HepG2 (cell line): ENCODE measurements around the gene NAGS. TPM values are rescaled to one million over a fixed set of nuclear protein-coding genes. Genes with fewer than 3 reads are reported as not detected.
A peak's percentile ranks its signal among the peaks of the same experiment; 100 is the strongest.

ENCODE experiments used
- ARID2 ChIP-seq: sonication (generic); formaldehyde crosslinking; IDR thresholded peaks from 2 replicates; pipeline ENCODE4 v1.8.1; 2022; ENCODE audit warnings: mild to moderate bottlenecking, missing genetic modification reagents, borderline replicate concordance
- ATAD3A ChIP-seq: sonication (generic); formaldehyde crosslinking; IDR thresholded peaks from 2 replicates; pipeline ENCODE4 v1.4.0; 2020; ENCODE audit warnings: missing genetic modification reagents
- CREM ChIP-seq, 2 experiments: sonication (generic) in 1 of 2; formaldehyde crosslinking in 1 of 2; IDR thresholded peaks; 2 replicates each; pipeline versions ENCODE4 v1.4.0 to v1.6.1; 2016 to 2020; ENCODE audit warnings: antibody characterized with exemption in 1 of 2, mild to moderate bottlenecking in 1 of 2, missing genetic modification reagents in 1 of 2
- ESRRA ChIP-seq: sonication (generic); formaldehyde crosslinking; IDR thresholded peaks from 2 replicates; pipeline ENCODE4 v1.5.1; 2020; ENCODE audit warnings: mild to moderate bottlenecking, low read depth, missing genetic modification reagents
- GATAD2A ChIP-seq: IDR thresholded peaks from 2 replicates; pipeline ENCODE4 v1.6.1; 2016
- HNRNPLL ChIP-seq: fragments of 200-400 bp; formaldehyde crosslinking; IDR thresholded peaks from 2 replicates; pipeline ENCODE4 v1.6.1; 2017; ENCODE audit warnings: mild to moderate bottlenecking, low read depth, low read length; ENCODE audit not compliant: poor library complexity, severe bottlenecking
- HNRNPUL1 ChIP-seq: fragments of 200-400 bp; formaldehyde crosslinking; IDR thresholded peaks from 2 replicates; pipeline ENCODE4 v1.6.1; 2017; ENCODE audit warnings: low read depth, mild to moderate bottlenecking, low read length, moderate library complexity
- KAT2B ChIP-seq: fragments of 150-350 bp; IDR thresholded peaks from 2 replicates; pipeline ENCODE4 v1.6.1; 2014; ENCODE audit warnings: low read depth, low read length, borderline replicate concordance
- KDM6A ChIP-seq: IDR thresholded peaks from 2 replicates; pipeline ENCODE4 v1.6.1; 2016; ENCODE audit warnings: low read depth
- KLF12 ChIP-seq: sonication (generic); formaldehyde crosslinking; IDR thresholded peaks from 2 replicates; pipeline ENCODE4 v1.4.0; 2020; ENCODE audit warnings: missing genetic modification reagents, borderline replicate concordance
- NCOA2 ChIP-seq: sonication (generic); formaldehyde crosslinking; IDR thresholded peaks from 2 replicates; pipeline ENCODE4 v1.8.0; 2022; ENCODE audit warnings: inconsistent platforms
- NR2F6 ChIP-seq, 2 experiments: IDR thresholded peaks; 2 replicates each; pipeline ENCODE4 v1.6.1; 2016; ENCODE audit warnings: antibody characterized with exemption in 1 of 2, mild to moderate bottlenecking in 1 of 2
- ONECUT2 ChIP-seq: sonication (generic); formaldehyde crosslinking; IDR thresholded peaks from 2 replicates; pipeline ENCODE4 v1.4.0; 2020; ENCODE audit warnings: missing genetic modification reagents
- RCOR2 ChIP-seq: IDR thresholded peaks from 2 replicates; pipeline ENCODE4 v1.6.1; 2016; ENCODE audit warnings: missing biosample characterization, missing genetic modification reagents
- RELA ChIP-seq: sonication (generic); formaldehyde crosslinking; IDR thresholded peaks from 2 replicates; pipeline ENCODE4 v1.4.0; 2020; ENCODE audit warnings: missing genetic modification reagents
- TFE3 ChIP-seq: IDR thresholded peaks from 2 replicates; pipeline ENCODE4 v1.6.1; 2016
- TGIF2 ChIP-seq: IDR thresholded peaks from 2 replicates; pipeline ENCODE4 v1.6.1; 2016; ENCODE audit warnings: control low read depth, missing compliant biosample characterization
- THYN1 ChIP-seq: sonication (generic); formaldehyde crosslinking; IDR thresholded peaks from 2 replicates; pipeline ENCODE4 v1.8.1; 2023; ENCODE audit warnings: low read depth, mild to moderate bottlenecking, moderate library complexity, missing genetic modification reagents, borderline replicate concordance
- XBP1 ChIP-seq: sonication (generic); formaldehyde crosslinking; IDR thresholded peaks from 2 replicates; pipeline ENCODE4 v1.5.0; 2020; ENCODE audit warnings: missing genetic modification reagents
- ZBTB3 ChIP-seq: sonication (generic); formaldehyde crosslinking; IDR thresholded peaks from 2 replicates; pipeline ENCODE4 v1.4.0; 2020; ENCODE audit warnings: low read depth, mild to moderate bottlenecking, moderate library complexity, missing genetic modification reagents, borderline replicate concordance
- ZFP36L2 ChIP-seq: sonication (generic); formaldehyde crosslinking; IDR thresholded peaks from 2 replicates; pipeline ENCODE4 v1.4.0; 2020; ENCODE audit warnings: missing genetic modification reagents
- ZNF101 ChIP-seq: sonication (generic); formaldehyde crosslinking; IDR thresholded peaks from 2 replicates; pipeline ENCODE4 v1.4.0; 2020; ENCODE audit warnings: mild to moderate bottlenecking, low read depth, missing genetic modification reagents, borderline replicate concordance
- ZNF121 ChIP-seq: sonication (generic); formaldehyde crosslinking; IDR thresholded peaks from 2 replicates; pipeline ENCODE4 v1.5.0; 2020; ENCODE audit warnings: mild to moderate bottlenecking, missing genetic modification reagents
- ZNF160 ChIP-seq: sonication (generic); formaldehyde crosslinking; IDR thresholded peaks from 2 replicates; pipeline ENCODE4 v1.8.0; 2022; ENCODE audit warnings: mild to moderate bottlenecking, inconsistent platforms, missing genetic modification reagents
- ZNF3 ChIP-seq: IDR thresholded peaks from 2 replicates; pipeline ENCODE4 v1.7.0; 2017; ENCODE audit warnings: inconsistent platforms
- polyA plus RNA-seq, 8 experiments: library from polyadenylated mRNA; depleted of rRNA in 3 of 8; stranded (reverse) in 7 of 8; unstranded in 1 of 8; fragments of >200 nt; fragmentation: Illumina TruSeq in 4 of 8; extraction: Trizol in 4 of 8; gene quantifications; 2 replicates each; pipeline versions ENCODE4 v1.2.1 to v1.2.3, GENCODE V29; 2011 to 2016; ENCODE audit warnings: low read depth in 4 of 8, missing spikeins in 1 of 8, mixed read lengths in 1 of 8; ENCODE audit not compliant: insufficient read depth in 1 of 8
- total RNA-seq, 5 experiments: library from RNA; depleted of rRNA; stranded (reverse); fragments of >200 nt; fragmentation: Illumina TruSeq; extraction: Trizol; gene quantifications; 2 replicates each; pipeline ENCODE4 v1.2.3, GENCODE V29; 2016; ENCODE audit warnings: low read depth in 1 of 5
- TF ChIP-seq, protein P1 (sequence below): sonication (generic); formaldehyde crosslinking; IDR thresholded peaks from 2 replicates; pipeline ENCODE4 v1.4.0; 2020; ENCODE audit warnings: missing genetic modification reagents
- TF ChIP-seq, protein P2 (sequence below): sonication (generic); formaldehyde crosslinking; IDR thresholded peaks from 2 replicates; pipeline ENCODE4 v1.8.0; 2022; ENCODE audit warnings: low read depth, missing genetic modification reagents

NAGS gene
- total and polyA plus RNA-seq, 2 of the 13 experiments (the other 11 are each of a cell fraction or from before 2014, with no cell fraction given): 4.3 to 5.1 TPM

DNA sequence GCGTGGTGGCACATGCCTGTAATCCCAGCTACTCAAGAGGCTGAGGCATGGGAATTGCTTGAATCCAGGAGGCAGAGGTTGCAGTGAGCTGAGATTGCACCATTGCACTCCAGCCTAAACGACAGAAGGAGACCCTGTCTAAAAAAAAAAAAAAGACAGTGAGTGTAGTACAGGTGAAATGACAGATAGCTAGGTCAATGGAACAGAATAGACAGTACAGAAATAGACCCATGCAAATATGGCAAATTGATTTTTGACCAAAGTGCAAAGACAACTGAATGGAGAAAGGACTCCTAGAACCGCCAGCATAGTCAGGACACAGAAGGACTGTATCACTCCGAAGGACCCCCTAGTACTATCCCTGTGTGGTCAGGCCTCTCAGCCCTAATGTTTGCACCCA lies 34.1 kb upstream of the NAGS start (continued):
- TF ChIP-seq ZBTB3 (CRISPR knock-in tag) (no peak), ESRRA (peak; percentile 74; the same call in 1 of the 2 replicates), ZNF3 (no peak), RELA (CRISPR knock-in tag) (no peak), HNRNPUL1 (no peak), ZNF160 (CRISPR knock-in tag) (no peak), NR2F6 (IDR thresholded peaks at IDR 0.05) (no peak), NR2F6 (CRISPR knock-in tag; IDR thresholded peaks at IDR 0.05) (peak; percentile 40; the same call in 1 of the 2 replicates), ATAD3A (no peak), RCOR2 (0 out of 2 replicates have a peak, but pooled peaks have one; percentile 23), ZNF101 (CRISPR knock-in tag) (no peak), KDM6A (CRISPR knock-in tag) (peak; percentile 47; the same call in 1 of the 2 replicates), XBP1 (CRISPR knock-in tag) (no peak), KAT2B (0 out of 2 replicates have a peak, but pooled peaks have one; percentile 43), NCOA2 (0 out of 2 replicates have a peak, but pooled peaks have one; percentile 31), HNRNPLL (no peak), TGIF2 (CRISPR knock-in tag) (no peak), ZNF121 (CRISPR knock-in tag) (no peak), ARID2 (CRISPR knock-in tag) (no peak), THYN1 (CRISPR knock-in tag) (0 out of 2 replicates have a peak, but pooled peaks have one; percentile 48), CREM (IDR thresholded peaks at IDR 0.05) (no peak), CREM (CRISPR knock-in tag; IDR thresholded peaks at IDR 0.05) (no peak), KLF12 (CRISPR knock-in tag) (peak; percentile 35; the same call in 1 of the 2 replicates), GATAD2A (CRISPR knock-in tag) (peak; percentile 73), ONECUT2 (CRISPR knock-in tag) (peak; percentile 79), TFE3 (CRISPR knock-in tag) (no peak), ZFP36L2 (CRISPR knock-in tag) (no peak)
- TF ChIP-seq, protein P1, sequence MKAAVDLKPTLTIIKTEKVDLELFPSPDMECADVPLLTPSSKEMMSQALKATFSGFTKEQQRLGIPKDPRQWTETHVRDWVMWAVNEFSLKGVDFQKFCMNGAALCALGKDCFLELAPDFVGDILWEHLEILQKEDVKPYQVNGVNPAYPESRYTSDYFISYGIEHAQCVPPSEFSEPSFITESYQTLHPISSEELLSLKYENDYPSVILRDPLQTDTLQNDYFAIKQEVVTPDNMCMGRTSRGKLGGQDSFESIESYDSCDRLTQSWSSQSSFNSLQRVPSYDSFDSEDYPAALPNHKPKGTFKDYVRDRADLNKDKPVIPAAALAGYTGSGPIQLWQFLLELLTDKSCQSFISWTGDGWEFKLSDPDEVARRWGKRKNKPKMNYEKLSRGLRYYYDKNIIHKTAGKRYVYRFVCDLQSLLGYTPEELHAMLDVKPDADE (CRISPR knock-in tag): no peak
- TF ChIP-seq, protein P2, sequence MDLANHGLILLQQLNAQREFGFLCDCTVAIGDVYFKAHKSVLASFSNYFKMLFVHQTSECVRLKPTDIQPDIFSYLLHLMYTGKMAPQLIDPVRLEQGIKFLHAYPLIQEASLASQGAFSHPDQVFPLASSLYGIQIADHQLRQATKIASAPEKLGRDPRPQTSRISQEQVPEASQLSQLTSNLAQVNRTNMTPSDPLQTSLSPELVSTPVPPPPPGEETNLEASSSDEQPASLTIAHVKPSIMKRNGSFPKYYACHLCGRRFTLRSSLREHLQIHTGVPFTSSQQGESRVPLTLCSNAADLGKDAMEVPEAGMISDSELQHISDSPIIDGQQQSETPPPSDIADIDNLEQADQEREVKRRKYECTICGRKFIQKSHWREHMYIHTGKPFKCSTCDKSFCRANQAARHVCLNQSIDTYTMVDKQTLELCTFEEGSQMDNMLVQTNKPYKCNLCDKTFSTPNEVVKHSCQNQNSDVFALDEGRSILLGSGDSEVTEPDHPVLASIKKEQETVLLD (CRISPR knock-in tag): no peak
